CD14-positive monocyte (primary cell): ENCODE measurements around the gene APOA1. TPM values are rescaled to one million over a fixed set of nuclear protein-coding genes. Genes with fewer than 3 reads are reported as not detected.
A peak's percentile ranks its signal among the peaks of the same experiment; 100 is the strongest.

Experiments used
- DNase-seq, 3 donors: peaks; one replicate each; pipeline ENCODE4 v3.0.0-alpha.2; 2011 to 2022
- H2AFZ ChIP-seq: 2 replicates; pipeline ENCODE4 v1.6.0; 2012; ENCODE audit warnings: mild to moderate bottlenecking, low read depth, low read length, inconsistent platforms; ENCODE audit not compliant: insufficient read depth, poor library complexity, severe bottlenecking
- H3K27ac ChIP-seq, 2 donors: 1 replicate in 1 of 2; 2 replicates in 1 of 2; pipeline ENCODE4 v1.5.1; 2012 to 2013; ENCODE audit warnings: low read length in 2 of 2, control low read depth in 1 of 2, inconsistent platforms in 1 of 2, low read depth in 1 of 2, mild to moderate bottlenecking in 1 of 2
- H3K27me3 ChIP-seq, 2 donors: one replicate each; pipeline versions ENCODE4 v1.6.0 to v1.6.1; 2011 to 2013; ENCODE audit warnings: low read length in 2 of 2; ENCODE audit not compliant: control insufficient read depth in 2 of 2, insufficient read depth in 2 of 2
- H3K36me3 ChIP-seq, 2 donors: replicated peaks in 1 of 2; 1 replicate in 1 of 2; 2 replicates in 1 of 2; pipeline versions ENCODE4 v1.5.1 to v1.6.1; 2012 to 2013; ENCODE audit warnings: low read length in 2 of 2, control low read depth in 1 of 2, inconsistent platforms in 1 of 2, mild to moderate bottlenecking in 1 of 2; ENCODE audit not compliant: insufficient read depth in 2 of 2, control insufficient read depth in 1 of 2
- H3K4me1 ChIP-seq, 2 donors: 1 replicate in 1 of 2; 2 replicates in 1 of 2; pipeline versions ENCODE4 v1.5.1 to v1.6.1; 2012 to 2013; ENCODE audit warnings: low read length in 2 of 2, control low read depth in 1 of 2, inconsistent platforms in 1 of 2, mild to moderate bottlenecking in 1 of 2, moderate library complexity in 1 of 2; ENCODE audit not compliant: insufficient read depth in 2 of 2, control insufficient read depth in 1 of 2
- H3K4me2 ChIP-seq: replicated peaks from 2 replicates; pipeline ENCODE3; 2012; ENCODE audit warnings: low read length, moderate library complexity, mild to moderate bottlenecking; ENCODE audit not compliant: poor library complexity, severe bottlenecking; ENCODE audit errors: extremely low read depth
- H3K4me3 ChIP-seq, 3 experiments: fragments of 200-600 bp in 1 of 3; sonication (generic) in 1 of 3; replicated peaks in 1 of 3; 1 replicate in 2 of 3; 2 replicates in 1 of 3; pipeline ENCODE4 v1.5.1; 2011 to 2013; ENCODE audit warnings: low read length in 3 of 3, mild to moderate bottlenecking in 3 of 3, control low read depth in 2 of 3, low read depth in 2 of 3, inconsistent platforms in 1 of 3, moderate library complexity in 1 of 3
- H3K79me2 ChIP-seq: 2 replicates; pipeline ENCODE4 v1.6.0; 2012; ENCODE audit warnings: mild to moderate bottlenecking, control low read depth, inconsistent platforms, low read length, moderate library complexity; ENCODE audit not compliant: insufficient read depth
- H3K9ac ChIP-seq: 2 replicates; pipeline ENCODE4 v1.6.0; 2017; ENCODE audit warnings: low read length, mild to moderate bottlenecking; ENCODE audit not compliant: insufficient read depth, poor library complexity, severe bottlenecking
- H3K9me3 ChIP-seq, 2 donors: replicated peaks in 1 of 2; 1 replicate in 1 of 2; 2 replicates in 1 of 2; pipeline versions ENCODE4 v1.5.1 to v1.6.1; 2012 to 2013; ENCODE audit warnings: low read length in 2 of 2, control low read depth in 1 of 2; ENCODE audit not compliant: control insufficient read depth in 1 of 2, insufficient read depth in 1 of 2
- H4K20me1 ChIP-seq: 2 replicates; pipeline ENCODE4 v1.6.0; 2012; ENCODE audit warnings: mild to moderate bottlenecking, low read length, control low read depth, moderate library complexity; ENCODE audit not compliant: insufficient read depth
- H3K27ac Mint-ChIP-seq, 7 donors: one replicate each; pipeline ENCODE4 v1.8.0; 2020; ENCODE audit warnings: mild to moderate bottlenecking in 7 of 7, mixed read lengths in 7 of 7, moderate library complexity in 6 of 7, inconsistent platforms in 2 of 7
- H3K27me3 Mint-ChIP-seq, 3 donors: one replicate each; pipeline ENCODE4 v1.8.0; 2021 to 2022; ENCODE audit warnings: low read depth in 3 of 3, mild to moderate bottlenecking in 3 of 3, mixed read lengths in 3 of 3, moderate library complexity in 3 of 3, inconsistent platforms in 1 of 3
- H3K36me3 Mint-ChIP-seq, 2 donors: one replicate each; pipeline ENCODE4 v1.8.0; 2020; ENCODE audit warnings: mixed read lengths in 2 of 2, inconsistent platforms in 1 of 2, mild to moderate bottlenecking in 1 of 2
- H3K4me1 Mint-ChIP-seq: one replicate; pipeline ENCODE4 v1.8.0; 2020; ENCODE audit warnings: mild to moderate bottlenecking, mixed read lengths
- H3K4me3 Mint-ChIP-seq, 2 donors: one replicate each; pipeline ENCODE4 v1.8.0; 2020; ENCODE audit warnings: mild to moderate bottlenecking in 2 of 2, mixed read lengths in 2 of 2, moderate library complexity in 1 of 2
- H3K9me3 Mint-ChIP-seq, 7 donors: one replicate each; pipeline ENCODE4 v1.8.0; 2020 to 2022; ENCODE audit warnings: mixed read lengths in 7 of 7, mild to moderate bottlenecking in 6 of 7, moderate library complexity in 6 of 7, inconsistent platforms in 2 of 7
- CTCF ChIP-seq: fragments of 200-600 bp; IDR thresholded peaks from one replicate; pipeline ENCODE4 v1.8.0; 2022; ENCODE audit warnings: antibody characterized with exemption, mild to moderate bottlenecking
- WGBS: methylation state at CpG from one replicate; pipeline ENCODE4 v1.1.5; 2013; ENCODE audit warnings: missing lambda C conversion rate; ENCODE audit not compliant: insufficient coverage; 5-methylcytosine and 5-hydroxymethylcytosine counted together
- intact Hi-C, 2 donors: fragments of 100-400 bp; cut with micrococcal nuclease; formaldehyde crosslinking; loops; one replicate each; pipeline versions ENCODE4 v1.15.0 to v1.15.1; 2023
- polyA plus RNA-seq, 3 donors: library from polyadenylated mRNA; depleted of rRNA in 1 of 3; unstranded in 2 of 3; stranded (reverse) in 1 of 3; fragments of 300-500 nt in 2 of 3; fragments of >200 nt in 1 of 3; fragmentation: Illumina TruSeq in 2 of 3; gene quantifications; 1 replicate in 2 of 3; 2 replicates in 1 of 3; pipeline ENCODE4 v1.2.3, GENCODE V29; 2012 to 2021

The APOA1 gene
- polyA plus RNA-seq, 3 donors = 0.29 TPM; not detected in 2

GRCh38 chr11:116870054-116870453, 32.6 kb upstream of the APOA1 start:
- Histone ChIP-seq H3K27ac (peak overlapping the region in 1 of 2 donors; percentile 53), H4K20me1 (peaks cover 27% of the 10 kb centered on the region), H3K4me2 (no peak overlapping the region), H3K4me1 (no peaks in the 10 kb centered on the region), H3K36me3 (peaks cover 98 to 100% of the 10 kb centered on the region in 2 donors), H3K79me2 (no peaks in the 10 kb centered on the region), H3K9ac (no peak overlapping the region), H3K9me3 (no peaks in the 10 kb centered on the region), H3K4me3 (no peak overlapping the region), H3K27me3 (no peaks in the 10 kb centered on the region), H2AFZ (no peak overlapping the region)
- Mint-ChIP-seq H3K36me3 (peaks cover 93 to 98% of the 10 kb centered on the region in 2 donors), H3K9me3 (no peaks in the 10 kb centered on the region), H3K27me3 (no peaks in the 10 kb centered on the region), H3K27ac (peak overlapping the region in 2 of 7 donors; percentile 42 to 61), H3K4me3 (no peak overlapping the region), H3K4me1 (peaks cover 8% of the 10 kb centered on the region)
- WGBS = 8% methylated on average over 1 of the region's 3 CpGs
- intact Hi-C loops = loop anchor here in 1 of 2 donors (10.0 kb wide), 1 partner anchor 355 kb away; no protein-coding TSS in a partner anchor
- no peak for TF ChIP-seq CTCF
- no peak for DNase-seq

DNA sequence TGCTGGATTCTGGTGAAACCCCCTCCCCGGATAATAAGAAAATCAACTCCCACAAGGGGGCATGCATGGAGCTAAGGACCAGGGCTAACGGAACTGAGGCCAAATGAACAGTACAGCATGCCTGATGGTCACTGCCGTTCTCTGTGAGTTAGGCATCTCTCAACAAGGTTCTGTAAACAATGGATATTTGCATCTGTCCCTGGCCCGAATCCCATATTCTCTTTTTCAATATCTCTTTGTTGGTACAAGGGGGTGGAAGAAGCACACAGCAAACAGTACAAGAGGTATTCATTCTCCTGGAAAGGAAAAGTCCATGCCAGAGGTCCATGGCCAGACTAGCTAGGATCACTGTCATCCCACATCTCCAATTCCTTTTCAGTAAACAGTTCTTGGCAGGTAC, 32.2 kb upstream of the APOA1 start:
- WGBS = 100% methylated on average over 3 of the region's 4 CpGs

More for the DNA sequence above, 32.2 kb upstream of the APOA1 start:
- H3K27me3 ChIP-seq = no peaks in the 10 kb centered on the region
- no peak overlapping the region for H3K4me3 ChIP-seq
- Mint-ChIP-seq H3K4me3 (no peak overlapping the region), H3K27ac (peak overlapping the region in 2 of 7 donors; percentile 42 to 61), H3K9me3 (no peaks in the 10 kb centered on the region), H3K36me3 (peaks cover 92 to 98% of the 10 kb centered on the region in 2 donors), H3K27me3 (no peaks in the 10 kb centered on the region), H3K4me1 (peaks cover 8% of the 10 kb centered on the region)
- no peak overlapping the region for H2AFZ ChIP-seq
- intact Hi-C loops = loop anchor here in 1 of 2 donors (10.0 kb wide), 1 partner anchor 355 kb away; no protein-coding TSS in a partner anchor
- H3K27ac ChIP-seq = peak overlapping the region in 1 of 2 donors; percentile 18
- no peak for DNase-seq
- H3K9me3 ChIP-seq = no peaks in the 10 kb centered on the region
- H3K36me3 ChIP-seq = peaks cover 98 to 100% of the 10 kb centered on the region in 2 donors
- no peak for TF ChIP-seq CTCF
- peaks cover 27% of the 10 kb centered on the region for H4K20me1 ChIP-seq
- no peak overlapping the region for H3K4me2 ChIP-seq
- no peaks in the 10 kb centered on the region for H3K79me2 ChIP-seq
- no peaks in the 10 kb centered on the region for H3K4me1 ChIP-seq
- H3K9ac ChIP-seq = no peak overlapping the region
